Uterus (tissue), 2 donors: ENCODE results near the gene PSAP.
"Not testable (repeated sequence)": the region's sequence is repeated elsewhere in the genome, so short reads cannot be mapped to it uniquely, and the experiment has no call there.

Experiments used
- POLR2A ChIP-seq, 2 donors: fragments of 450-650 bp; IDR thresholded peaks; one replicate each; pipeline ENCODE4 v1.6.1; 2016; ENCODE audit warnings: antibody characterized with exemption in 2 of 2, mild to moderate bottlenecking in 1 of 2, moderate library complexity in 1 of 2
- TF ChIP-seq, protein P1 (sequence below), 4 experiments: fragments of 200-600 bp in 2 of 4; fragments of 450-650 bp in 2 of 4; sonication (generic) in 2 of 4; IDR thresholded peaks; one replicate each; pipeline ENCODE4 v1.5.1; 2016 to 2019; ENCODE audit warnings: antibody characterized with exemption in 4 of 4, mild to moderate bottlenecking in 2 of 4, moderate library complexity in 1 of 4

DNA sequence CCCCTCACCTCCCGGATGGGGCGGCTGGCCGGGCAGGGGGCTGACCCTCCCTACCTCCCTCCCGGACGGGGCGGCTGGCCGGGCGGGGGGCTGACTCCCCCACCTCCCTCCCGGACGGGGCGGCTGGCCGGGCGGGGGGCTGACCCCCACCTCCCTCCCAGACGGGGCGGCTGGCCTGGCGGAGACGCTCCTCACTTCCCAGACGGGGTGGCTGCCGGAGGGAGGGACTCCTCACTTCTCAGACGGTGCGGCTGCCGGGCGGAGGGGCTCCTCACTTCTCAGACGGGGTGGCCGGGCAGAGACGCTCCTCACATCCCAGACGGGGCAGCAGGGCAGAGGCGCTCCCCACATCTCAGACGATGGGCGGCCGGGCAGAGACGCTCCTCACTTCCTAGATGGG, 18.6 kb upstream of the PSAP start:
- TF ChIP-seq, protein P1, sequence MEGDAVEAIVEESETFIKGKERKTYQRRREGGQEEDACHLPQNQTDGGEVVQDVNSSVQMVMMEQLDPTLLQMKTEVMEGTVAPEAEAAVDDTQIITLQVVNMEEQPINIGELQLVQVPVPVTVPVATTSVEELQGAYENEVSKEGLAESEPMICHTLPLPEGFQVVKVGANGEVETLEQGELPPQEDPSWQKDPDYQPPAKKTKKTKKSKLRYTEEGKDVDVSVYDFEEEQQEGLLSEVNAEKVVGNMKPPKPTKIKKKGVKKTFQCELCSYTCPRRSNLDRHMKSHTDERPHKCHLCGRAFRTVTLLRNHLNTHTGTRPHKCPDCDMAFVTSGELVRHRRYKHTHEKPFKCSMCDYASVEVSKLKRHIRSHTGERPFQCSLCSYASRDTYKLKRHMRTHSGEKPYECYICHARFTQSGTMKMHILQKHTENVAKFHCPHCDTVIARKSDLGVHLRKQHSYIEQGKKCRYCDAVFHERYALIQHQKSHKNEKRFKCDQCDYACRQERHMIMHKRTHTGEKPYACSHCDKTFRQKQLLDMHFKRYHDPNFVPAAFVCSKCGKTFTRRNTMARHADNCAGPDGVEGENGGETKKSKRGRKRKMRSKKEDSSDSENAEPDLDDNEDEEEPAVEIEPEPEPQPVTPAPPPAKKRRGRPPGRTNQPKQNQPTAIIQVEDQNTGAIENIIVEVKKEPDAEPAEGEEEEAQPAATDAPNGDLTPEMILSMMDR (IDR thresholded peaks at IDR 0.05) = not testable (repeated sequence)
- not testable (repeated sequence) for TF ChIP-seq POLR2A (IDR thresholded peaks at IDR 0.05)
